Testis (tissue), 3 donors: ENCODE measurements around the gene NARS2. TPM values are rescaled to one million over a fixed set of nuclear protein-coding genes. Genes with fewer than 3 reads are reported as not detected.
"Not testable (repeated sequence)": the region's sequence is repeated elsewhere in the genome, so short reads cannot be mapped to it uniquely, and the experiment has no call there.

Experiments
- DNase-seq: peaks from one replicate; pipeline ENCODE4 v3.0.0-alpha.2; 2019
- H3K27ac ChIP-seq, 2 donors: fragments of 200-600 bp; sonication (generic); one replicate each; pipeline ENCODE4 v1.5.1; 2019
- H3K27me3 ChIP-seq: fragments of 200-600 bp; sonication (generic); one replicate; pipeline ENCODE4 v1.5.1; 2019
- H3K36me3 ChIP-seq: fragments of 200-600 bp; sonication (generic); one replicate; pipeline ENCODE4 v1.5.1; 2017; ENCODE audit warnings: low read depth; ENCODE audit errors: missing control alignments
- H3K4me1 ChIP-seq: fragments of 200-600 bp; sonication (generic); one replicate; pipeline ENCODE4 v1.5.1; 2019
- H3K4me3 ChIP-seq, 2 donors: fragments of 200-600 bp; sonication (generic); one replicate each; pipeline ENCODE4 v1.5.1; 2017 to 2019
- H3K9me3 ChIP-seq: fragments of 200-600 bp; sonication (generic); one replicate; pipeline ENCODE4 v1.5.1; 2017
- CTCF ChIP-seq, 3 experiments: fragments of 450-650 bp in 2 of 3; fragments of 200-600 bp in 1 of 3; sonication (generic) in 1 of 3; IDR thresholded peaks; one replicate each; pipeline ENCODE4 v1.5.1; 2016 to 2019; ENCODE audit warnings: antibody characterized with exemption in 3 of 3, mild to moderate bottlenecking in 2 of 3, moderate library complexity in 1 of 3
- POLR2A ChIP-seq: fragments of 450-650 bp; IDR thresholded peaks from one replicate; pipeline ENCODE4 v1.6.1; 2017; ENCODE audit warnings: antibody characterized with exemption, mild to moderate bottlenecking, moderate library complexity
- WGBS, 2 donors: methylation state at CpG; one replicate each; pipeline ENCODE4 v1.1.5; 2018; 5-methylcytosine and 5-hydroxymethylcytosine counted together
- intact Hi-C: fragments of 100-400 bp; cut with DNase I; formaldehyde crosslinking; loops from one replicate; pipeline ENCODE4 v1.15.1; 2023; ENCODE audit warnings: low total_unique reads
- polyA plus RNA-seq: library from polyadenylated mRNA; stranded (reverse); fragments of 350-450 nt; fragmentation: Illumina TruSeq; extraction: RNeasy Lipid Tissue Mini Kit (QIAGEN cat#74804); gene quantifications from one replicate; pipeline ENCODE4 v1.2.3, GENCODE V29; 2014; ENCODE audit warnings: low read depth, low replicate concordance; ENCODE audit not compliant: insufficient read depth
- total RNA-seq, 2 donors: library from RNA; depleted of rRNA; stranded (reverse); fragments of >200 nt; gene quantifications; one replicate each; pipeline ENCODE4 v1.2.3, GENCODE V29; 2016

NARS2 gene
- total and polyA plus RNA-seq, 3 donors from 2014 or later: 9.8 to 22.6 (median 21.3) TPM

- TF ChIP-seq CTCF (IDR thresholded peaks at IDR 0.05) (no peak), POLR2A (no peak)
- no peak for DNase-seq
- H3K4me1 ChIP-seq: peaks cover 15% of the 10 kb centered on the region
- no peak overlapping the region for H3K27ac ChIP-seq
- WGBS, 2 donors: 93 to 97% methylated on average over 2 of the region's 2 CpGs
- H3K9me3 ChIP-seq: no peaks in the 10 kb centered on the region
- H3K36me3 ChIP-seq: no peaks in the 10 kb centered on the region
- H3K4me3 ChIP-seq: no peak overlapping the region
- intact Hi-C loops: no loop called here
- H3K27me3 ChIP-seq: no peaks in the 10 kb centered on the region
Observed at GRCh38 chr11:78552881-78553280, 21.8 kb downstream of the NARS2 start.

GRCh38 chr11:78552139-78552538, 22.5 kb downstream of the NARS2 start:
- WGBS, 2 donors: 87 to 91% methylated on average over 6 of the region's 6 CpGs
- DNase-seq, H3K27ac ChIP-seq, H3K4me3 ChIP-seq, intact Hi-C loops, H3K9me3 ChIP-seq, H3K36me3 ChIP-seq, H3K27me3 ChIP-seq: not testable (repeated sequence)
- H3K4me1 ChIP-seq: peaks cover 15% of the 10 kb centered on the region

- no peak overlapping the region for H3K27ac ChIP-seq
- intact Hi-C loops: no loop called here
- no peaks in the 10 kb centered on the region for H3K27me3 ChIP-seq
- H3K4me3 ChIP-seq: no peak overlapping the region
- H3K36me3 ChIP-seq: no peaks in the 10 kb centered on the region
- H3K9me3 ChIP-seq: no peaks in the 10 kb centered on the region
- TF ChIP-seq POLR2A (no peak), CTCF (IDR thresholded peaks at IDR 0.05) (no peak)
- no peak for DNase-seq
- WGBS, 2 donors: 79 to 85% methylated on average over 6 of the region's 6 CpGs
- peaks cover 15% of the 10 kb centered on the region for H3K4me1 ChIP-seq
Observed at GRCh38 chr11:78551066-78551465, 23.6 kb downstream of the NARS2 start.

GRCh38 chr11:78549624-78550409, 24.8 kb downstream of the NARS2 start:
- no peak for DNase-seq
- Histone ChIP-seq H3K27me3 (no peaks in the 10 kb centered on the region), H3K36me3 (no peaks in the 10 kb centered on the region), H3K4me3 (no peak overlapping the region), H3K27ac (no peak overlapping the region), H3K4me1 (peaks cover 15% of the 10 kb centered on the region), H3K9me3 (no peaks in the 10 kb centered on the region)
- intact Hi-C loops: no loop called here
- no peak for TF ChIP-seq CTCF (IDR thresholded peaks at IDR 0.05)
- TF ChIP-seq POLR2A: no peak
- WGBS, 2 donors: 50% methylated on average over 3 of the region's 3 CpGs

- intact Hi-C loops: no loop called here
- H3K36me3 ChIP-seq: no peaks in the 10 kb centered on the region
- no peaks in the 10 kb centered on the region for H3K27me3 ChIP-seq
- DNase-seq: no peak
- H3K9me3 ChIP-seq: no peaks in the 10 kb centered on the region
- no peak overlapping the region for H3K27ac ChIP-seq
- H3K4me1 ChIP-seq: peaks cover 15% of the 10 kb centered on the region
- no peak overlapping the region for H3K4me3 ChIP-seq
- 34 to 36% methylated on average over 2 of the region's 2 CpGs for WGBS, 2 donors
- TF ChIP-seq POLR2A (no peak), CTCF (IDR thresholded peaks at IDR 0.05) (no peak)
Observed at GRCh38 chr11:78548911-78549590, 25.6 kb downstream of the NARS2 start.
